ENCODE measurements around the gene U2AF1L4.

The U2AF1L4 gene

DNA sequence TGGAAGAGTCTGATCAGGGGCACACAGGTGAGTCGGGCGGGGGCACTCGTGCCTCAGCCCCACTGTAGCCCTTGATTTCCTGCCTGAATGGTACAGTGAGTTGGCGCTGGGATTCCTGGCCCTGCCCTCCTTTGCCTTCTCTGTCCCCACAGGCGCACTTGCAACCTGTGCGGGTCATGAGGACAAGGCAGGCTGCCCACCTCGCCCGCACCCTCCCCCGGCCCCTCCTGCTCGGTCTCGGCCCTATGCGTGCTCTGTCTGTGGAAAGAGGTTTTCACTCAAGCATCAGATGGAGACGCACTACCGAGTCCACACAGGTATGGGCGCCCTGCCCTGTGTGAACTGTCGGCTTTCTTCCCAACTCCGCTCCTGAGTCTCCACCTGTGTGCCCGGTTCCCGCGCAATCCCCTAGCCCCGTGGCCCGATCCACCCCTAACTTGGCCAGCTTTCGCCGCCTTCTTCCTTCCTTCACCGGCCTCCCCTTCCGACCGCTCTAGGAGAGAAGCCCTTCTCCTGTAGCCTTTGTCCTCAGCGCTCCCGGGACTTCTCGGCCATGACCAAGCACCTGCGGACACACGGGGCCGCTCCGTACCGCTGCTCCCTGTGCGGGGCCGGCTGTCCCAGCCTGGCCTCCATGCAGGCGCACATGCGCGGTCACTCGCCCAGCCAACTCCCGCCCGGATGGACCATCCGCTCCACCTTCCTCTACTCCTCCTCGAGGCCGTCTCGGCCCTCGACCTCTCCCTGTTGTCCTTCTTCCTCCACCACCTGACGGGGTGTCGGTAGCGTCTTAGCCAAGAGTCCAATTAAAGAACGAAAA lies 29.0 kb downstream of the U2AF1L4 start:
- TF ChIP-seq, protein P1, sequence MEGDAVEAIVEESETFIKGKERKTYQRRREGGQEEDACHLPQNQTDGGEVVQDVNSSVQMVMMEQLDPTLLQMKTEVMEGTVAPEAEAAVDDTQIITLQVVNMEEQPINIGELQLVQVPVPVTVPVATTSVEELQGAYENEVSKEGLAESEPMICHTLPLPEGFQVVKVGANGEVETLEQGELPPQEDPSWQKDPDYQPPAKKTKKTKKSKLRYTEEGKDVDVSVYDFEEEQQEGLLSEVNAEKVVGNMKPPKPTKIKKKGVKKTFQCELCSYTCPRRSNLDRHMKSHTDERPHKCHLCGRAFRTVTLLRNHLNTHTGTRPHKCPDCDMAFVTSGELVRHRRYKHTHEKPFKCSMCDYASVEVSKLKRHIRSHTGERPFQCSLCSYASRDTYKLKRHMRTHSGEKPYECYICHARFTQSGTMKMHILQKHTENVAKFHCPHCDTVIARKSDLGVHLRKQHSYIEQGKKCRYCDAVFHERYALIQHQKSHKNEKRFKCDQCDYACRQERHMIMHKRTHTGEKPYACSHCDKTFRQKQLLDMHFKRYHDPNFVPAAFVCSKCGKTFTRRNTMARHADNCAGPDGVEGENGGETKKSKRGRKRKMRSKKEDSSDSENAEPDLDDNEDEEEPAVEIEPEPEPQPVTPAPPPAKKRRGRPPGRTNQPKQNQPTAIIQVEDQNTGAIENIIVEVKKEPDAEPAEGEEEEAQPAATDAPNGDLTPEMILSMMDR (IDR thresholded peaks at IDR 0.05; ENCODE audit: poor library complexity, severe bottlenecking): no peak
- Histone ChIP-seq H3K4me3 (ENCODE audit: severe bottlenecking) (peak overlapping the region; percentile 73), H3K9me3 (ENCODE audit: severe bottlenecking) (no peaks in the 10 kb centered on the region), H3K27me3 (ENCODE audit: insufficient read depth, poor library complexity, severe bottlenecking) (no peaks in the 10 kb centered on the region), H3K36me3 (ENCODE audit: low read depth) (peaks cover 11% of the 10 kb centered on the region), H3K27ac (ENCODE audit: poor library complexity, severe bottlenecking) (peak overlapping the region; percentile 83), H3K4me1 (ENCODE audit: insufficient read depth, poor library complexity, severe bottlenecking) (no peaks in the 10 kb centered on the region)
- peak; percentile 30 for ATAC-seq (ENCODE audit: low read depth)
- peak; percentile 62 for DNase-seq (ENCODE audit: low spot score)

GRCh38 chr19:35715355-35715809 lies 29.8 kb downstream of the U2AF1L4 start:
- ATAC-seq (ENCODE audit: low read depth) (no peak), DNase-seq (ENCODE audit: low spot score) (no peak)
- Histone ChIP-seq H3K9me3 (ENCODE audit: severe bottlenecking) (no peaks in the 10 kb centered on the region), H3K27ac (ENCODE audit: poor library complexity, severe bottlenecking) (no peak overlapping the region), H3K4me1 (ENCODE audit: insufficient read depth, poor library complexity, severe bottlenecking) (no peaks in the 10 kb centered on the region), H3K36me3 (ENCODE audit: low read depth) (peaks cover 10% of the 10 kb centered on the region), H3K4me3 (ENCODE audit: severe bottlenecking) (peak overlapping the region; percentile 73), H3K27me3 (ENCODE audit: insufficient read depth, poor library complexity, severe bottlenecking) (no peaks in the 10 kb centered on the region)
- TF ChIP-seq, protein P1 (IDR thresholded peaks at IDR 0.05; ENCODE audit: poor library complexity, severe bottlenecking): no peak

GRCh38 chr19:35714601-35715354 lies 30.4 kb downstream of the U2AF1L4 start:
- DNase-seq (ENCODE audit: low spot score) (no peak), ATAC-seq (ENCODE audit: low read depth) (no peak)
- Histone ChIP-seq H3K27me3 (ENCODE audit: insufficient read depth, poor library complexity, severe bottlenecking) (no peaks in the 10 kb centered on the region), H3K27ac (ENCODE audit: poor library complexity, severe bottlenecking) (no peak overlapping the region), H3K36me3 (ENCODE audit: low read depth) (peaks cover 6% of the 10 kb centered on the region), H3K4me3 (ENCODE audit: severe bottlenecking) (no peak overlapping the region), H3K9me3 (ENCODE audit: severe bottlenecking) (no peaks in the 10 kb centered on the region), H3K4me1 (ENCODE audit: insufficient read depth, poor library complexity, severe bottlenecking) (no peaks in the 10 kb centered on the region)
- TF ChIP-seq, protein P1 (IDR thresholded peaks at IDR 0.05; ENCODE audit: poor library complexity, severe bottlenecking): no peak

GRCh38 chr19:35713904-35714495 lies 31.2 kb downstream of the U2AF1L4 start:
- Histone ChIP-seq H3K36me3 (ENCODE audit: low read depth) (no peaks in the 10 kb centered on the region), H3K4me3 (ENCODE audit: severe bottlenecking) (no peak overlapping the region), H3K9me3 (ENCODE audit: severe bottlenecking) (no peaks in the 10 kb centered on the region), H3K4me1 (ENCODE audit: insufficient read depth, poor library complexity, severe bottlenecking) (no peaks in the 10 kb centered on the region), H3K27me3 (ENCODE audit: insufficient read depth, poor library complexity, severe bottlenecking) (no peaks in the 10 kb centered on the region), H3K27ac (ENCODE audit: poor library complexity, severe bottlenecking) (no peak overlapping the region)
- ATAC-seq (ENCODE audit: low read depth): no peak
- TF ChIP-seq, protein P1 (IDR thresholded peaks at IDR 0.05; ENCODE audit: poor library complexity, severe bottlenecking): no peak
- DNase-seq (ENCODE audit: low spot score): peak; percentile 45
